VCaP (cell line): ENCODE measurements around the gene NLE1.

Experiments used
- H3K27ac ChIP-seq: fragments of 450-650 bp; 2 replicates; pipeline ENCODE4 v1.5.1; 2017
- TF ChIP-seq, protein P1 (sequence below): fragments of 450-650 bp; conservative IDR thresholded peaks from 2 replicates; pipeline ENCODE4 v1.5.1; 2017; ENCODE audit warnings: mild to moderate bottlenecking, moderate library complexity

Gene NLE1

GRCh38 chr17:35088356-35088880, 53.7 kb downstream of the NLE1 start:
- H3K27ac ChIP-seq: peak overlapping the region; percentile 96
- TF ChIP-seq, protein P1, sequence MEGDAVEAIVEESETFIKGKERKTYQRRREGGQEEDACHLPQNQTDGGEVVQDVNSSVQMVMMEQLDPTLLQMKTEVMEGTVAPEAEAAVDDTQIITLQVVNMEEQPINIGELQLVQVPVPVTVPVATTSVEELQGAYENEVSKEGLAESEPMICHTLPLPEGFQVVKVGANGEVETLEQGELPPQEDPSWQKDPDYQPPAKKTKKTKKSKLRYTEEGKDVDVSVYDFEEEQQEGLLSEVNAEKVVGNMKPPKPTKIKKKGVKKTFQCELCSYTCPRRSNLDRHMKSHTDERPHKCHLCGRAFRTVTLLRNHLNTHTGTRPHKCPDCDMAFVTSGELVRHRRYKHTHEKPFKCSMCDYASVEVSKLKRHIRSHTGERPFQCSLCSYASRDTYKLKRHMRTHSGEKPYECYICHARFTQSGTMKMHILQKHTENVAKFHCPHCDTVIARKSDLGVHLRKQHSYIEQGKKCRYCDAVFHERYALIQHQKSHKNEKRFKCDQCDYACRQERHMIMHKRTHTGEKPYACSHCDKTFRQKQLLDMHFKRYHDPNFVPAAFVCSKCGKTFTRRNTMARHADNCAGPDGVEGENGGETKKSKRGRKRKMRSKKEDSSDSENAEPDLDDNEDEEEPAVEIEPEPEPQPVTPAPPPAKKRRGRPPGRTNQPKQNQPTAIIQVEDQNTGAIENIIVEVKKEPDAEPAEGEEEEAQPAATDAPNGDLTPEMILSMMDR: no peak

- TF ChIP-seq, protein P1: no peak
- peak overlapping the region; percentile 96 for H3K27ac ChIP-seq
Observed at GRCh38 chr17:35087731-35088355, 54.3 kb downstream of the NLE1 start.

GRCh38 chr17:35086931-35087573, 55.1 kb downstream of the NLE1 start:
- H3K27ac ChIP-seq: peak overlapping the region; percentile 96

DNA sequence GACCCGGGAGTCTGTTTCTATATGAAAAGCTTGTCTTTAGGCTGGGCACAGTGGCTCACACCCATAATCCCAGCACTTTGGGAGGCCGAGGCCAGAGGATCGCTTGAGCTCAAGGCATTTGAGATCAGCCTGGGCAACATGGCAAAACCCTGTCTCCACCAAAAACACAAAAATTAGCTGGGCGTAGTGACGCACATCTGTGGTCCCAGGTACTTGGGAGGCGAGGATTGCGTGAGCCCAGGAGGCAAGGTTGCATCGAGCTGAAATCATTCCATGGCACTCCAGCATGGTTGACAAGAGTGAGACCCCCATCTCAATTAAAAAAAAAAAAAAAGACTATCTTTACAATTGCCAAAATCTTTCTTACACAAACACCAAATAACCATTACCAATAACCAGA, 55.9 kb downstream of the NLE1 start:
- TF ChIP-seq, protein P1: no peak
- H3K27ac ChIP-seq: peak overlapping the region; percentile 96

More at GRCh38 chr17:35086931-35087573, 55.1 kb downstream of the NLE1 start:
- TF ChIP-seq, protein P1: no peak

DNA sequence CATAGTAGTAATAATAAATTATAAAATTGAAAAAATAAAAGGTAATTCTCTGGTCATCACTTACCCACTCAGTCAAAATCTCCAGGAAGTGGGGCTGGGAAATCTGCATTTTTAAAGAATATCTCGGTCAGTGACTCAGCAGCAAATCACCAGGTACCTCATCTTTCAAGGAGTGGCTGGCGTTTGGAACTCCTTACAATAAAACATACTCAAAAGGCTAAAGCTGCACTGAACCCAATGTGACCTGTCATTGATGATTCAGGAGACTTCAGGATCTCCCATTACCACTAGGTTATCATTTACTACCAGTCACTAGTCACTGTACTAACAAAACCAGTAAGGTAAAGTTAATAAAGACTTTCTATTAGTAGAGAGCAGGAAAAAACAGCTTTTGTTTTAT, 57.1 kb downstream of the NLE1 start:
- H3K27ac ChIP-seq: peak overlapping the region; percentile 96

DNA sequence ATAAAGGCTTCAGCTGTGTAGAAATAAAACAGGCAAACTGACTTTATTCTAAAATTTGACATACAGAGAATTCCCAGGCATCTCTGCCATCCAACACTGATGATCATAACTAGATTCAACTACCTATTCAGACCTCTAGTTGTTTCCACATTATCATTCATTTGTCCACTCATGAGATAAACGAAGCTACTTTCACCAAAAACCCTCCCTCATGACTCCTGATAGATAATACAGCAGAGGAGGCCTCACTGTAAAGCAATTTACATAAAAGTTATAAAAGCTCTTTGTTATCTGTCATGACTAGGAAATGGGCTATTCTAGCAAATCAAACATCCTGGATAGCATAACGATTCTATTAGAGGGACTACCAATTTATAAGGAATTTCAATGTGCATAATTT, 59.0 kb downstream of the NLE1 start:
- TF ChIP-seq, protein P1: no peak
- H3K27ac ChIP-seq: no peak overlapping the region

More for the DNA sequence above, 57.1 kb downstream of the NLE1 start:
- TF ChIP-seq, protein P1: no peak

GRCh38 chr17:35082073-35082657, 59.9 kb downstream of the NLE1 start:
- TF ChIP-seq, protein P1: no peak
- H3K27ac ChIP-seq: no peak overlapping the region
